Transverse colon (tissue), 4 donors: ENCODE measurements around the gene AP4S1.

ENCODE experiments used
- CTCF ChIP-seq, 5 experiments: fragments of 200-600 bp in 3 of 5; fragments of 450-650 bp in 2 of 5; sonication (generic) in 3 of 5; IDR thresholded peaks; 1 replicate in 2 of 5; 2 replicates in 3 of 5; pipeline ENCODE4 v1.5.1; 2016 to 2017; ENCODE audit warnings: antibody characterized with exemption in 5 of 5, inconsistent platforms in 3 of 5, mild to moderate bottlenecking in 2 of 5, moderate library complexity in 1 of 5
- EP300 ChIP-seq: sonication (generic); formaldehyde crosslinking; IDR thresholded peaks from one replicate; pipeline ENCODE4 v1.6.1; 2017; ENCODE audit warnings: antibody characterized with exemption, low read depth
- POLR2A ChIP-seq: fragments of 450-650 bp; IDR thresholded peaks from one replicate; pipeline ENCODE4 v1.6.1; 2016; ENCODE audit warnings: antibody characterized with exemption, mild to moderate bottlenecking, moderate library complexity
- POLR2AphosphoS5 ChIP-seq, 3 donors: sonication (generic); formaldehyde crosslinking; IDR thresholded peaks; one replicate each; pipeline ENCODE4 v1.6.1; 2016; ENCODE audit warnings: antibody characterized with exemption in 3 of 3

DNA sequence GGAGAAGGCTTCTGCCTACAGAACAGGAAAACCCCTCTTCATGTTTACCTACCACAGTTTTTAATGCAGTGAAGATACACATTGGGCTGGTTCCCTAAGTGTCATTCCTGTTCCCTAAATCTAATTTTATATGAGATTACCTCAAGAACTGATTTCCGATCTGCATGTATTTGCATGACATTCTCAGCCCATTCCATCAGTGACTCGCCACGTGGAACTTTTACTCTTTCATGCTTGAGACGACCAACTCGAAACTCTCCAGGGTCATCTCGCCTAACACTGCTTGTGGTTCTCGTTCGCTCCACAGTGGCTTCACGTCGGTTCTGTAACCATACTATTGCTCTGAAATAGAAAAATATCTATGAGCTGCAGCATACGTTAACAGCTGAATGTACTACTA is 83.8 kb downstream of the AP4S1 start:
- TF ChIP-seq CTCF (IDR thresholded peaks at IDR 0.05) (no peak), POLR2A (no peak), POLR2AphosphoS5 (IDR thresholded peaks at IDR 0.05) (no peak), EP300 (no peak)
